Hippocampal formation (tissue), 2 donors: ENCODE measurements around the gene RPH3AL.
"Not testable (repeated sequence)": the region's sequence is repeated elsewhere in the genome, so short reads cannot be mapped to it uniquely, and the experiment has no call there.

Experiments
- DNase-seq, 2 donors: peaks; one replicate each; lab custom pipeline; 2025; lab: John Stamatoyannopoulos, UW

The RPH3AL gene

GRCh38 chr17:379531-380465 lies 27.2 kb upstream of the RPH3AL start:
- no peak for DNase-seq

GRCh38 chr17:378068-378467 lies 25.5 kb upstream of the RPH3AL start:
- no peak for DNase-seq

- no peak for DNase-seq
Measured at GRCh38 chr17:376936-377863, 24.6 kb upstream of the RPH3AL start.

- DNase-seq: no peak
Measured at GRCh38 chr17:373613-374230, 21.1 kb upstream of the RPH3AL start.

- no peak for DNase-seq
Measured at GRCh38 chr17:372157-373152, 19.8 kb upstream of the RPH3AL start.

GRCh38 chr17:371583-371982 lies 19.0 kb upstream of the RPH3AL start:
- no peak for DNase-seq

- not testable (repeated sequence) for DNase-seq
Measured at GRCh38 chr17:367656-368055, 15.0 kb upstream of the RPH3AL start.

- not testable (repeated sequence) for DNase-seq
Measured at GRCh38 chr17:366657-367615, 14.3 kb upstream of the RPH3AL start.

GRCh38 chr17:364766-365165 lies 12.2 kb upstream of the RPH3AL start:
- DNase-seq: no peak

- no peak for DNase-seq
Measured at GRCh38 chr17:364308-364707, 11.7 kb upstream of the RPH3AL start.

GRCh38 chr17:362721-363120 lies 10.1 kb upstream of the RPH3AL start:
- DNase-seq: no peak

GRCh38 chr17:360092-360750 lies 7.6 kb upstream of the RPH3AL start:
- no peak for DNase-seq

GRCh38 chr17:358491-359151 lies 6.0 kb upstream of the RPH3AL start:
- DNase-seq: no peak

- no peak for DNase-seq
Measured at GRCh38 chr17:357644-358043, 5.0 kb upstream of the RPH3AL start.

- no peak for DNase-seq
Measured at GRCh38 chr17:356671-357434, 4.2 kb upstream of the RPH3AL start.

GRCh38 chr17:354651-355556 lies 2.3 kb upstream of the RPH3AL start:
- DNase-seq: no peak

GRCh38 chr17:353838-354234 lies 1.2 kb upstream of the RPH3AL start:
- no peak for DNase-seq
